ENCODE data around the gene NUCKS1. TPM values are rescaled to one million over a fixed set of nuclear protein-coding genes. Genes with fewer than 3 reads are reported as not detected.
A peak's percentile ranks its signal among the peaks of the same experiment; 100 is the strongest.

The NUCKS1 gene
- total and polyA plus RNA-seq, 2 of the 13 experiments (the other 11 are each of a cell fraction or from before 2014, with no cell fraction given) = 35.5 to 117 TPM

- peak; percentile 34 for FAIRE-seq
- WGBS (ENCODE audit: low lambda C conversion rate) = 3% methylated on average over 11 of the region's 25 CpGs
- ChIA-PET POLR2A (interaction anchor here (1.0 to 2.4 kb wide), 14 partner anchors 9 to 300 kb away, joined by 3 to 21 read pairs (median 4); partner anchors contain the start of genes RAB29 and SLC45A3), CTCF (ENCODE audit: low intra/inter-chr PET ratio, low total read pairs) (no interaction called here)
- H3K9me3 ChIP-seq (ENCODE audit: low read length) = no peaks in the 10 kb centered on the region
- peak overlapping the region; percentile 65 to 81 (median 75) for H3K4me3 ChIP-seq (replicated peaks in 1 of 3; ENCODE audit: insufficient read depth in 1 of 3, low read depth in 2 of 3, low read length in 3 of 3)
- peak; percentile 27 for DNase-seq (ENCODE audit: low spot score)
- peak overlapping the region; percentile 95 for H3K4me2 ChIP-seq (ENCODE audit: low read depth, low read length)
- H2AFZ ChIP-seq (ENCODE audit: low read length) = no peak overlapping the region
- H3K36me3 ChIP-seq (replicated peaks in 1 of 2; ENCODE audit: control insufficient read depth in 1 of 2, insufficient read depth in 2 of 2, low read length in 2 of 2) = no peaks in the 10 kb centered on the region
- BruUV-seq (replicated peaks) = no TSS peak
- ATAC-seq = peak; percentile 38
- peak overlapping the region; percentile 83 for H3K9ac ChIP-seq (ENCODE audit: insufficient read depth, low read depth, low read length)
- H3K79me2 ChIP-seq (ENCODE audit: insufficient read depth, low read length) = peaks cover 55% of the 10 kb centered on the region
- H3K4me1 ChIP-seq (ENCODE audit: insufficient read depth, low read length) = peaks cover 74% of the 10 kb centered on the region
- peak overlapping the region; percentile 92 for H3K27ac ChIP-seq (ENCODE audit: extremely low read length, insufficient read depth, low read length)
- H3K27me3 ChIP-seq (ENCODE audit: control insufficient read depth in 1 of 2, insufficient read depth in 2 of 2, low read length in 2 of 2) = no peaks in the 10 kb centered on the region; a peak in 1 of 5 replicates
- H4K20me1 ChIP-seq (ENCODE audit: insufficient read depth, low read length) = peaks cover 42% of the 10 kb centered on the region
- in situ Hi-C loops (cut with HindIII; ENCODE audit: extremely low pct_ligation_motif_present, low pct_unique_long_range_greater_than_20kb) (no loop called here), intact Hi-C loops (cut with micrococcal nuclease; ENCODE audit: unreplicated experiment) (no loop called here)
- TF ChIP-seq ZKSCAN8 (CRISPR knock-in tag; IDR thresholded peaks at IDR 0.05; ENCODE audit: borderline replicate concordance) (no peak), ZNF850 (CRISPR knock-in tag; conservative IDR thresholded peaks at IDR 0.05) (no peak), BHLHE40 (IDR thresholded peaks at IDR 0.05; ENCODE audit: low read length) (peak; percentile 63; the same call in 1 of the 2 replicates), ZNF652 (CRISPR knock-in tag; IDR thresholded peaks at IDR 0.05; ENCODE audit: borderline replicate concordance, low read depth) (peak; percentile 66), KMT2B (CRISPR knock-in tag; IDR thresholded peaks at IDR 0.05) (0 out of 2 replicates have a peak, but pooled peaks have one; percentile 38), ZNF878 (CRISPR knock-in tag; IDR thresholded peaks at IDR 0.05) (0 out of 2 replicates have a peak, but pooled peaks have one; percentile 23), ATF1 (CRISPR knock-in tag; IDR thresholded peaks at IDR 0.05) (0 out of 2 replicates have a peak, but pooled peaks have one; percentile 10), RNF2 (conservative IDR thresholded peaks at IDR 0.05; ENCODE audit: low read depth) (no peak), NONO (IDR thresholded peaks at IDR 0.05) (no peak), NONO (CRISPR knock-in tag; conservative IDR thresholded peaks at IDR 0.05) (no peak), KDM5A (IDR thresholded peaks at IDR 0.05; ENCODE audit: borderline replicate concordance, low read length) (0 out of 2 replicates have a peak, but pooled peaks have one; percentile 79), RBM39 (IDR thresholded peaks at IDR 0.05; ENCODE audit: low read depth, low read length, poor library complexity, severe bottlenecking) (no peak), NR2F1 (CRISPR knock-in tag; IDR thresholded peaks at IDR 0.05) (no peak; a peak in 1 of 4 replicates), PRDM10 (CRISPR knock-in tag; IDR thresholded peaks at IDR 0.05; ENCODE audit: low read depth) (peak; percentile 98), ZNF609 (CRISPR knock-in tag; IDR thresholded peaks at IDR 0.05; ENCODE audit: borderline replicate concordance) (no peak)
Observed at GRCh38 chr1:205748403-205749233, 1.4 kb downstream of the NUCKS1 start.

Measured in HepG2 (cell line).